ENCODE results near the gene SATB2. TPM values are rescaled to one million over a fixed set of nuclear protein-coding genes. Genes with fewer than 3 reads are reported as not detected.
A peak's percentile ranks its signal among the peaks of the same experiment; 100 is the strongest.

SATB2 gene
- total RNA-seq, 1 donor from 2014 or later = 10.1 TPM

- Mint-ChIP-seq H3K4me1 (peaks cover 24% of the 10 kb centered on the region), H3K36me3 (ENCODE audit: low read depth) (no peaks in the 10 kb centered on the region), H3K9me3 (no peaks in the 10 kb centered on the region), H3K27ac (ENCODE audit: unreplicated experiment) (no peak overlapping the region), H3K4me3 (peak overlapping the region; percentile 75), H3K27me3 (ENCODE audit: low read depth) (peaks cover 88% of the 10 kb centered on the region)
- no peak for TF ChIP-seq CTCF (conservative IDR thresholded peaks at IDR 0.05)
- no peak for DNase-seq (ENCODE audit: low read depth, low spot score)
These were observed 4.1 kb upstream of the SATB2 start for GRCh38 chr2:199461711-199462346.

- peaks cover 29% of the 10 kb centered on the region for H3K4me1 Mint-ChIP-seq
- H3K36me3 Mint-ChIP-seq (ENCODE audit: low read depth) = no peaks in the 10 kb centered on the region
- peak overlapping the region; percentile 75 for H3K4me3 Mint-ChIP-seq
- H3K27ac Mint-ChIP-seq (ENCODE audit: unreplicated experiment) = no peak overlapping the region
- H3K9me3 Mint-ChIP-seq = no peaks in the 10 kb centered on the region
- H3K27me3 Mint-ChIP-seq (ENCODE audit: low read depth) = peaks cover 88% of the 10 kb centered on the region
- no peak for DNase-seq (ENCODE audit: low read depth, low spot score)
- TF ChIP-seq CTCF (conservative IDR thresholded peaks at IDR 0.05) = no peak
These were observed 3.3 kb upstream of the SATB2 start for GRCh38 chr2:199460846-199461710.

GRCh38 chr2:199460101-199460671 lies 2.4 kb upstream of the SATB2 start:
- H3K27ac Mint-ChIP-seq (ENCODE audit: unreplicated experiment) = no peak overlapping the region
- TF ChIP-seq CTCF (conservative IDR thresholded peaks at IDR 0.05) = no peak
- H3K9me3 Mint-ChIP-seq = no peaks in the 10 kb centered on the region
- peaks cover 33% of the 10 kb centered on the region for H3K4me1 Mint-ChIP-seq
- peaks cover 88% of the 10 kb centered on the region for H3K27me3 Mint-ChIP-seq (ENCODE audit: low read depth)
- no peaks in the 10 kb centered on the region for H3K36me3 Mint-ChIP-seq (ENCODE audit: low read depth)
- H3K4me3 Mint-ChIP-seq = peak overlapping the region; percentile 96
- DNase-seq (ENCODE audit: low read depth, low spot score) = no peak

- Mint-ChIP-seq H3K27me3 (ENCODE audit: low read depth) (peaks cover 87% of the 10 kb centered on the region), H3K27ac (ENCODE audit: unreplicated experiment) (peak overlapping the region; percentile 90), H3K9me3 (no peaks in the 10 kb centered on the region), H3K4me3 (peak overlapping the region; percentile 96), H3K4me1 (peaks cover 30% of the 10 kb centered on the region), H3K36me3 (ENCODE audit: low read depth) (no peaks in the 10 kb centered on the region)
- TF ChIP-seq CTCF (conservative IDR thresholded peaks at IDR 0.05) = peak; percentile 18
- DNase-seq (ENCODE audit: low read depth, low spot score) = peak; percentile 90
These were observed 1.8 kb upstream of the SATB2 start for GRCh38 chr2:199459286-199460100.

GRCh38 chr2:199458806-199459285 lies 1.1 kb upstream of the SATB2 start:
- Mint-ChIP-seq H3K4me1 (peaks cover 30% of the 10 kb centered on the region), H3K36me3 (ENCODE audit: low read depth) (no peaks in the 10 kb centered on the region), H3K4me3 (peak overlapping the region; percentile 96), H3K9me3 (no peaks in the 10 kb centered on the region), H3K27ac (ENCODE audit: unreplicated experiment) (no peak overlapping the region), H3K27me3 (ENCODE audit: low read depth) (peaks cover 88% of the 10 kb centered on the region)
- DNase-seq (ENCODE audit: low read depth, low spot score) = peak; percentile 36
- no peak for TF ChIP-seq CTCF (conservative IDR thresholded peaks at IDR 0.05)
